IPS-15b (cell line): ENCODE measurements around the gene CACNA1G.

ENCODE experiments used
- H3K27me3 ChIP-seq: one replicate; pipeline ENCODE4 v1.6.1; 2013; ENCODE audit warnings: low read length; ENCODE audit not compliant: control insufficient read depth, insufficient read depth
- H3K36me3 ChIP-seq: one replicate; pipeline ENCODE4 v1.6.1; 2013; ENCODE audit warnings: low read length; ENCODE audit not compliant: control insufficient read depth, insufficient read depth
- H3K4me1 ChIP-seq: one replicate; pipeline ENCODE4 v1.6.1; 2013; ENCODE audit warnings: mild to moderate bottlenecking, low read length; ENCODE audit not compliant: control insufficient read depth, insufficient read depth
- H3K4me3 ChIP-seq: one replicate; pipeline ENCODE4 v1.5.1; 2013; ENCODE audit warnings: low read depth, low read length
- H3K9ac ChIP-seq: one replicate; pipeline ENCODE4 v1.6.1; 2013; ENCODE audit warnings: low read depth, mild to moderate bottlenecking, low read length
- H3K9me3 ChIP-seq: one replicate; pipeline ENCODE4 v1.6.1; 2013; ENCODE audit warnings: mild to moderate bottlenecking, low read length; ENCODE audit not compliant: control insufficient read depth, insufficient read depth

Gene CACNA1G

DNA sequence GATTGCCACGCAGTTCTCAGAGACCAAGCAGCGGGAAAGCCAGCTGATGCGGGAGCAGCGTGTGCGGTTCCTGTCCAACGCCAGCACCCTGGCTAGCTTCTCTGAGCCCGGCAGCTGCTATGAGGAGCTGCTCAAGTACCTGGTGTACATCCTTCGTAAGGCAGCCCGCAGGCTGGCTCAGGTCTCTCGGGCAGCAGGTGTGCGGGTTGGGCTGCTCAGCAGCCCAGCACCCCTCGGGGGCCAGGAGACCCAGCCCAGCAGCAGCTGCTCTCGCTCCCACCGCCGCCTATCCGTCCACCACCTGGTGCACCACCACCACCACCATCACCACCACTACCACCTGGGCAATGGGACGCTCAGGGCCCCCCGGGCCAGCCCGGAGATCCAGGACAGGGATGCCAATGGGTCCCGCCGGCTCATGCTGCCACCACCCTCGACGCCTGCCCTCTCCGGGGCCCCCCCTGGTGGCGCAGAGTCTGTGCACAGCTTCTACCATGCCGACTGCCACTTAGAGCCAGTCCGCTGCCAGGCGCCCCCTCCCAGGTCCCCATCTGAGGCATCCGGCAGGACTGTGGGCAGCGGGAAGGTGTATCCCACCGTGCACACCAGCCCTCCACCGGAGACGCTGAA is 15.2 kb downstream of the CACNA1G start:
- H3K4me3 ChIP-seq: no peak overlapping the region
- no peaks in the 10 kb centered on the region for H3K36me3 ChIP-seq
- no peaks in the 10 kb centered on the region for H3K9me3 ChIP-seq
- peaks cover 3% of the 10 kb centered on the region for H3K4me1 ChIP-seq
- no peaks in the 10 kb centered on the region for H3K27me3 ChIP-seq
- no peak overlapping the region for H3K9ac ChIP-seq

DNA sequence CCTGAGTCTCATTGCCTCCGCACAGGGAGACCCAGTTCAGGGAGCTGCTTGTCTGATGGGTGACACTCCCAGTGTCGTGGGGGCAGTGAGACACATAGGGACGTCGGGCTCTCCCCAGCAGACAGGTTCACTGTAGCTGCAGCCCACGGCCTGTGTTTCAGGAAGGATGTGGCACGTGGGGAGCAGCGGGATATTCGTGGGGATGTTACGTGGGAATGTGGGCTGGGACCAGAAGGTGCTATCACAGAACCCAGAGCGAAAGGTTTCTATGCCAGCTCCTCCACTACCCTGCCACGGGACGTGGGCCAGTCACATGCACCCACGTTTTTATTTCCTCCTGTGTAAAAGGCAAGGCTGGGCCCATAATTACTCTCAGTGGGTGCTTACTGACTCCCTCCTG is 16.3 kb downstream of the CACNA1G start:
- H3K4me1 ChIP-seq: peaks cover 3% of the 10 kb centered on the region
- H3K27me3 ChIP-seq: no peaks in the 10 kb centered on the region
- no peak overlapping the region for H3K9ac ChIP-seq
- no peaks in the 10 kb centered on the region for H3K9me3 ChIP-seq
- H3K36me3 ChIP-seq: no peaks in the 10 kb centered on the region
- H3K4me3 ChIP-seq: no peak overlapping the region

- no peaks in the 10 kb centered on the region for H3K36me3 ChIP-seq
- H3K9me3 ChIP-seq: no peaks in the 10 kb centered on the region
- H3K9ac ChIP-seq: no peak overlapping the region
- H3K4me1 ChIP-seq: peaks cover 3% of the 10 kb centered on the region
- no peaks in the 10 kb centered on the region for H3K27me3 ChIP-seq
- H3K4me3 ChIP-seq: no peak overlapping the region
Measured at GRCh38 chr17:50577451-50577954, 17.0 kb downstream of the CACNA1G start.

DNA sequence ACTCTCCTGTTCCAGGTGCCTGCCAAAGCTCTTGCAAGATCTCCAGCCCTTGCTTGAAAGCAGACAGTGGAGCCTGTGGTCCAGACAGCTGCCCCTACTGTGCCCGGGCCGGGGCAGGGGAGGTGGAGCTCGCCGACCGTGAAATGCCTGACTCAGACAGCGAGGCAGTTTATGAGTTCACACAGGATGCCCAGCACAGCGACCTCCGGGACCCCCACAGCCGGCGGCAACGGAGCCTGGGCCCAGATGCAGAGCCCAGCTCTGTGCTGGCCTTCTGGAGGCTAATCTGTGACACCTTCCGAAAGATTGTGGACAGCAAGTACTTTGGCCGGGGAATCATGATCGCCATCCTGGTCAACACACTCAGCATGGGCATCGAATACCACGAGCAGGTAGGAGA is 17.7 kb downstream of the CACNA1G start:
- no peaks in the 10 kb centered on the region for H3K27me3 ChIP-seq
- no peaks in the 10 kb centered on the region for H3K36me3 ChIP-seq
- H3K4me1 ChIP-seq: peaks cover 3% of the 10 kb centered on the region
- no peak overlapping the region for H3K9ac ChIP-seq
- no peak overlapping the region for H3K4me3 ChIP-seq
- no peaks in the 10 kb centered on the region for H3K9me3 ChIP-seq

- Histone ChIP-seq H3K9ac (no peak overlapping the region), H3K4me1 (peaks cover 3% of the 10 kb centered on the region), H3K4me3 (no peak overlapping the region), H3K36me3 (no peaks in the 10 kb centered on the region), H3K9me3 (no peaks in the 10 kb centered on the region), H3K27me3 (no peaks in the 10 kb centered on the region)
Measured at GRCh38 chr17:50579399-50579798, 18.9 kb downstream of the CACNA1G start.

GRCh38 chr17:50580646-50581045 is 20.1 kb downstream of the CACNA1G start:
- no peaks in the 10 kb centered on the region for H3K36me3 ChIP-seq
- H3K4me1 ChIP-seq: peaks cover 3% of the 10 kb centered on the region
- no peaks in the 10 kb centered on the region for H3K9me3 ChIP-seq
- no peak overlapping the region for H3K9ac ChIP-seq
- H3K4me3 ChIP-seq: no peak overlapping the region
- no peaks in the 10 kb centered on the region for H3K27me3 ChIP-seq

DNA sequence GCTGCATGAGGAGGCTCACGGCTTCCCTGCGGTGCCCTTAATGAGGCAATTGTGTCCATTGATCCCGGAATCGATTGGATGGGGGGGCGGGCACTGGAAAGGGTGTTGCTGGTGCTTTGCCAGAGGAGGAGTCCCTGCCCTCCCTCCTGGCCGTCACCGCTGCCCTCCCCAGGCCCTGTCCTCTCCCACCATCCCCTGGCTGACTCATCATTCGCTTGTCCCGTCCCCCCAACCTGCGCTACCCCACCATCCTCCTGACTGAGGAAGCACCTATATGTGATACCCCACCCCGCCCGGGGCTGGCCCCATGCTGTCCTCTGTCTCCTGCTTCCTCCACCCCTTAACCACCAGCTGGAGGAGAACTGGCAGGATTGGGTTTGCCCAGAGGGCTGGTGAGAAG is 20.8 kb downstream of the CACNA1G start:
- Histone ChIP-seq H3K36me3 (no peaks in the 10 kb centered on the region), H3K4me1 (peaks cover 3% of the 10 kb centered on the region), H3K9ac (no peak overlapping the region), H3K9me3 (no peaks in the 10 kb centered on the region), H3K4me3 (no peak overlapping the region), H3K27me3 (no peaks in the 10 kb centered on the region)

DNA sequence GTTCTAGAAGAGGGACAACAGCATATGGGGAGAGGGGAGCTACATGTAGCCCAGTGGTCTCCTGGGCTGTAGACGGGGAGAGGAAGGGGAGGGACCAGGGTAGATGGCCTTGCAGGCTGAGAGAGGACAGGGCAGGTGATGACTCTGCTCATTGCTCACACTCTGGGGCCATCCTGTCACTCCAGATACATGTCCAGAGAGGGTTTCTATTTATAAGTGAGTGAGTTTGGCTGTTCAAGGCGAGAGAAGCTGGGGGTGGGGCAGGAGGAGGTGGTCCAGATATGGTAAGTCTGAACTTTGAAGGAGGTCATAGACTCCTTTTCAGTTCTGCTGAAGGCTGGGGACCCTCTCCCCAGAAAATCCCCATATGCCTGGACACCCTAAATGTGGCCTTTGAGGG is 22.2 kb downstream of the CACNA1G start:
- Histone ChIP-seq H3K36me3 (no peaks in the 10 kb centered on the region), H3K27me3 (no peaks in the 10 kb centered on the region), H3K4me3 (no peak overlapping the region), H3K9me3 (no peaks in the 10 kb centered on the region), H3K9ac (no peak overlapping the region), H3K4me1 (peaks cover 3% of the 10 kb centered on the region)

DNA sequence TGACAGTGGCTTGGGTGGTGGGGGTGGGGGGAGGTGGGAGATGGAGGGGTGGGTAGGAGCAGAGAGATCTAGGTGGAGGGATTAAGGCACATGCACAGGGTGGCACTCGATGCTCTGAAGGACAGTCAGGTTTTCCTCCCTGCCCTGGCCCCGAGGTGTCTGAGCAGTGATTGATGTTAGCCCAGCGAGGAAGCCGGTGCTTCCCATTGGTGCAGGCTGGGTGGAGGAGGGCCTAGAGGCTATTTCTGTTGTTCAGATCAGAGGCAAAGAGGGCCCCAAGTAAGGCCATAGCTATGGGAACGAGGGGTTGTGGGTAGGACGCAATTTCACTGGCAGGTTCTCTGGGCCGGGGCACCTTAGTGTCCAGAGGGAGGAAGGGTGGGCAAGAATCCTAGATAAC is 23.1 kb downstream of the CACNA1G start:
- H3K27me3 ChIP-seq: no peaks in the 10 kb centered on the region
- H3K4me1 ChIP-seq: peaks cover 3% of the 10 kb centered on the region
- no peak overlapping the region for H3K9ac ChIP-seq
- no peaks in the 10 kb centered on the region for H3K36me3 ChIP-seq
- H3K9me3 ChIP-seq: no peaks in the 10 kb centered on the region
- H3K4me3 ChIP-seq: no peak overlapping the region

GRCh38 chr17:50584116-50584515 is 23.6 kb downstream of the CACNA1G start:
- H3K4me3 ChIP-seq: no peak overlapping the region
- H3K9me3 ChIP-seq: no peaks in the 10 kb centered on the region
- peaks cover 3% of the 10 kb centered on the region for H3K4me1 ChIP-seq
- no peak overlapping the region for H3K9ac ChIP-seq
- H3K27me3 ChIP-seq: no peaks in the 10 kb centered on the region
- H3K36me3 ChIP-seq: no peaks in the 10 kb centered on the region

DNA sequence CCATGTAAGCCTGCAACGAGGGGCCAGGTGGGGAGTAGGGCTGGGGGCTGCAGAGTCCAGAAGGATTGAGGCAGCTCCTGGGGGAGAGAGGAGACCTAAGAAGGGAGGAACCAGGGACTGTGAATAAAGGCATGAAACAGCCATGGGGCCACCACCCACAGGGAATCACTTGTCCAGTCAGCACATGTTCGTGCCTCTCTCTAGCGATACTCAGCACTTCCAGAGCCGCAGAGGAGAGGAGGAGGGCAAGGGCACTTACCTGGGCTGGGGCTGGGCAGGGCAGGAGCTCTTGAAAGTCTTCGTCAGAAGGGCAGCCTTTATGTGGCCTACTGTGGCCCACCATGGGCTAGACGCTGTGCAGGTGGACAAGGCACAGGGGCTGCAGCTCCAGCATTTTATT is 24.2 kb downstream of the CACNA1G start:
- peaks cover 3% of the 10 kb centered on the region for H3K4me1 ChIP-seq
- no peak overlapping the region for H3K9ac ChIP-seq
- no peaks in the 10 kb centered on the region for H3K36me3 ChIP-seq

GRCh38 chr17:50585346-50585745 is 24.8 kb downstream of the CACNA1G start:
- H3K27me3 ChIP-seq: no peaks in the 10 kb centered on the region
- no peaks in the 10 kb centered on the region for H3K9me3 ChIP-seq
- H3K4me1 ChIP-seq: peaks cover 3% of the 10 kb centered on the region
- H3K9ac ChIP-seq: no peak overlapping the region
- H3K36me3 ChIP-seq: no peaks in the 10 kb centered on the region
- H3K4me3 ChIP-seq: no peak overlapping the region

More for the DNA sequence above, 24.2 kb downstream of the CACNA1G start:
- no peaks in the 10 kb centered on the region for H3K9me3 ChIP-seq
- H3K4me3 ChIP-seq: no peak overlapping the region
- no peaks in the 10 kb centered on the region for H3K27me3 ChIP-seq
